GM12891 (cell line): ENCODE results near the gene BIK.
"Not testable (repeated sequence)": the region's sequence is repeated elsewhere in the genome, so short reads cannot be mapped to it uniquely, and the experiment has no call there.

ENCODE experiments used
- DNase-seq: peaks from one replicate; pipeline ENCODE4 v3.0.0; 2011; ENCODE audit warnings: low spot score; ENCODE audit not compliant: insufficient read length
- FAIRE-seq: peaks from 2 replicates; lab custom pipeline; 2011; peaks lifted over from hg19 to GRCh38; lab: Jason Lieb, UNC
- PAX5 ChIP-seq: IDR thresholded peaks from 2 replicates; pipeline ENCODE4 v1.6.1; 2011; ENCODE audit warnings: low read length, moderate library complexity, mild to moderate bottlenecking; ENCODE audit not compliant: insufficient read depth, severe bottlenecking
- POLR2A ChIP-seq: IDR thresholded peaks from 2 replicates; pipeline ENCODE4 v1.6.1; 2011; ENCODE audit warnings: low read depth, low read length, control low read depth
- POLR2AphosphoS5 ChIP-seq: IDR thresholded peaks from 2 replicates; pipeline ENCODE4 v1.6.1; 2011; ENCODE audit warnings: low read depth, low read length, control low read depth
- POU2F2 ChIP-seq: IDR thresholded peaks from 2 replicates; pipeline ENCODE4 v1.6.1; 2011; ENCODE audit warnings: low read depth, mild to moderate bottlenecking, control low read depth, low read length, moderate library complexity
- SPI1 ChIP-seq: IDR thresholded peaks from 2 replicates; pipeline ENCODE4 v1.6.1; 2011; ENCODE audit warnings: low read depth, low read length, control low read depth
- TAF1 ChIP-seq: IDR thresholded peaks from 2 replicates; pipeline ENCODE4 v1.6.1; 2011; ENCODE audit warnings: low read depth, low read length, control low read depth

Gene BIK

GRCh38 chr22:43088627-43088983 is 21.9 kb upstream of the BIK start:
- DNase-seq (no peak), FAIRE-seq (no peak)
- TF ChIP-seq POLR2AphosphoS5 (no peak), POU2F2 (no peak), TAF1 (no peak), SPI1 (no peak), PAX5 (no peak), POLR2A (no peak)

GRCh38 chr22:43088984-43089717 is 21.4 kb upstream of the BIK start, which contains the start of gene TTLL1:
TTLL1 (minus strand) TSS chr22:43089391; CDS start chr22:43075586, 13,805 bp downstream.
- FAIRE-seq (peak; percentile 98), DNase-seq (peak; percentile 95)
- TF ChIP-seq POU2F2 (no peak), POLR2A (0 out of 2 replicates have a peak, but pooled peaks have one; percentile 40)

- peak; percentile 61 for DNase-seq
- TF ChIP-seq POU2F2 = no peak
- TF ChIP-seq SPI1 = peak; percentile 53
- FAIRE-seq = peak; percentile 85
Observed at GRCh38 chr22:43090130-43090789, 20.3 kb upstream of the BIK start.

- DNase-seq = no peak
- TF ChIP-seq POU2F2 (no peak), POLR2A (no peak), TAF1 (no peak), SPI1 (peak; percentile 37; the same call in 1 of the 2 replicates), PAX5 (no peak), POLR2AphosphoS5 (no peak)
- no peak for FAIRE-seq
Observed at GRCh38 chr22:43092085-43092484, 18.5 kb upstream of the BIK start.

DNA sequence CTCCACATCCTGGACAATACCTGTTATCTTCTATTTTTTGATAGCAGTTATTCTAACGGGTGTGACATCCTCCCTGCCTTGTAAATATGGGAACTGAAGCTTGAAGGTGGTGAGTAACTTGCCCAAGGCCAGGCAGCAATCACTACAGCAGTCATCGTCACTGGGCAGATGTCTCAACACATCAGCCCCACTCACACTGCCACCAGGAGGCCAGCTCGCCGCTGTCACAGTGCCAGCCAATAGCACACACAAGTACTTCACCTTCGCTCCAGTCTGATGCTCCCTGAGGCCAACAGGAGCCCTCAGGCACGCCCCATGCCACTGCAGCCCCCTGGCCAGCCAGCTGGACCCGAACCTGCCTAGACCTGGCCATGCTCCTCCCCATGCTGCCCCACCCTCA is 16.5 kb upstream of the BIK start:
- no peak for DNase-seq
- 0 out of 2 replicates have a peak, but pooled peaks have one; percentile 24 for TF ChIP-seq SPI1
- no peak for TF ChIP-seq POU2F2
- no peak for TF ChIP-seq TAF1
- no peak for TF ChIP-seq PAX5
- no peak for TF ChIP-seq POLR2A
- TF ChIP-seq POLR2AphosphoS5 = no peak
- peak; percentile 91 for FAIRE-seq

GRCh38 chr22:43094551-43094950 is 16.0 kb upstream of the BIK start:
- DNase-seq (no peak), FAIRE-seq (no peak)

GRCh38 chr22:43096420-43096819 is 14.1 kb upstream of the BIK start:
- TF ChIP-seq POLR2AphosphoS5 (no peak), SPI1 (no peak), TAF1 (no peak), POLR2A (no peak), POU2F2 (no peak), PAX5 (no peak)
- FAIRE-seq (no peak), DNase-seq (no peak)

More at GRCh38 chr22:43094551-43094950, 16.0 kb upstream of the BIK start:
- no peak for TF ChIP-seq POLR2AphosphoS5

DNA sequence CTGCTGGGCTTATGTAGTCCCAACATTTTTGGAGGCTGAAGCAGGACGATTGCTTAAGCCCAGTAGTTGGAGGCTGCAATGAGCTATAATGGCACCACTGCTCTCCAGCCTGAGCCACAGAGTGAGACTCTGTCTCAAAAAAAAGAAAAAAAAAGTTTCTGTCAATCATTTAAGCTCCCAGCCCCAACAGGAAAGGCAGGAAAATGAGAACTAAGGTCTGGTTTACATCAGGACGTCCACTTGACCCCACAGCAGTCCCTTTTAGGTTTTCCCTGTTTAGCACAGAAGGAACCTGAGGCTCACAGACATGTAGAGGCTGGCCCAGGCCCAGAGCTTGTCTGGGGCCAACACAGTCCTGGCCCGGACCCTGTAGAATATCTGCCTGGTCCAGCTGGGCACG is 12.2 kb upstream of the BIK start:
- DNase-seq (no peak), FAIRE-seq (no peak)
- TF ChIP-seq POLR2A = no peak
- no peak for TF ChIP-seq TAF1
- no peak for TF ChIP-seq POLR2AphosphoS5

DNA sequence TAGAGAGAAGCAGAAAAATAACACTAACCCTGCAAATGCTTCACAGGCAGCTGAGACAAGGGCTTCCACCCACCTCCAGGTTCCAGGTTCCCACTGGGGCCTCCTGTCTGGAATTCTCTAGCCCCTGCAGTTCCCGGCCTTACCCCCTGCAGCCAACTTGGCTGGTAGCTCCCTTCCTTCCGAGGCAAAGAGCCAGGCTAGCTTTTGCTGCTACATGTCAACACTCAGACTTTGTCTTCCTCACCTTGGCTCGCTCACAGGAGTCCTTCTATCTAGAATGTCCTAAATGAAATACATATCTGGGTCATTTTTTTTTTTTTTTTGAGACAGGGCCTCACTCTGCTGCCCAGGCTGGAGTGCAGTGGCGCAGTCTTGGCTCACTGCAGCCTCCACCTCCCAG is 11.5 kb upstream of the BIK start:
- FAIRE-seq (no peak), DNase-seq (no peak)
- TF ChIP-seq PAX5 (no peak), POU2F2 (no peak), SPI1 (no peak), TAF1 (no peak), POLR2A (no peak), POLR2AphosphoS5 (no peak)

DNA sequence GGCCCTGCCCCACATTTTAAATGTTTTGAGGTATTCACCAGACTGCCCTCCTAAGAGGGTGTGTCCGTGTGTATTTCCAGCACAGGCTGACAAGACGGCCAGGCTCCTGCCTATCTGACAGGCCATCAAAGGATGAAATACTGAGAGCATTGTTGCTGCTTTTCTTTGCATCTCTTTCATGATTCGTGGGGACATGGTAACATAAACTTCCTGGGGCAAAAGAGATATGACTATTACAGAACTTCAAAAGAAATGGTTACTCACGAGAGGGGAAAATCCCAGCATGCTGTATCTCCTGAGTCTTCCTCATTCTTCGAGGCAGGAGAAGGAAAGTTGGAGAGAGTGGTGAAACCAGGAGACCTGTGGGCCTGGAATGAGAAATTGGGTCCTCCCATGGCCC is 10.3 kb upstream of the BIK start:
- FAIRE-seq = no peak
- no peak for DNase-seq
- TF ChIP-seq TAF1 = no peak

DNA sequence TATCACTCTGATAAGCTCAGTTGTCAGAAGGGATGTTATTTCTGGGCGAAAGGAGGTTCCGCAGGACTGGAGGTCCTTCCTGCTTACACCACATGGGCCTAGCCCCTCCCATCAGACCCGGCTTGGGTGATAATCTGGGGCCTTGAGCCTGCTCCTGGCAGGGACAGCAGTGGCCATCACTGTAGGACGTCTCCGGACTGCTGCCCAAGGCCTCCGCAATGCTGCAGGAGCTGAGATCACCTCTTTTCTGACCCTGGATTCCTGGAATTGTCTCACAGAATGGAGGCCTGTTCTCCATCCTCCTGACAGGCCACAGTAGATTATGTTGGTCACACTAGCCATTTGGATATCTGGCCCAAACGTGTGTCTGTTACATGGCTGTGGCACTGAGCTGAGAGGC is 9.2 kb upstream of the BIK start:
- DNase-seq (no peak), FAIRE-seq (no peak)
- TF ChIP-seq POLR2A = no peak
- no peak for TF ChIP-seq TAF1
- TF ChIP-seq POLR2AphosphoS5 = no peak
- TF ChIP-seq POU2F2 = no peak
- TF ChIP-seq PAX5 = no peak

DNA sequence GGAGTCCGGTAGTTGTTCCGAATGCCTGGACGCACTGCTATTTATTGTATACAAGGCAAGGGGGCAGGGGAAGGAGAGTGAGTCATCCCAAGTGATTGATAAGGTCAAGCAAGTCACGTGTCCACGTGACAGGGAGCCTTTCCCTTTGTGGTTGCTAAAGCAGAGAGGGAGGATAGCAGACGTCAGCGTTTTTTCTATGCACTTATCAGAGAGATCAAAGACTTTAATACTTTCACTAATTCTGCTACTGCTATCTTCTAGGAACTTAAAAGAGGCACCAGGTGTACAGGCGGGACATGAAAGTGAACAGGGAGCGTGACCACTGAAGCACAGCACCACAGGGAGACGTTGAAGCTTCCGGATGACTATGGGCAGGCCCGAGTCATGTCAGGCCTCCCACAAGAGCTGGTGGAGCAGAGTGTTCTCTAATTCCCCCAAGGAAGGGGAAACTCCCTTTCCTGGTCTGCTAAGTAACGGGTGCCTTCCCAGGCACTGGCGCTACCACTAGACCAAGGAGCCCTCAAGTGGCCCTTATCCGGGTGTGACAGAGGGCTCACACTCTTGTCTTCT is 6.4 kb upstream of the BIK start:
- not testable (repeated sequence) for DNase-seq
- peak; percentile 60 for FAIRE-seq

DNA sequence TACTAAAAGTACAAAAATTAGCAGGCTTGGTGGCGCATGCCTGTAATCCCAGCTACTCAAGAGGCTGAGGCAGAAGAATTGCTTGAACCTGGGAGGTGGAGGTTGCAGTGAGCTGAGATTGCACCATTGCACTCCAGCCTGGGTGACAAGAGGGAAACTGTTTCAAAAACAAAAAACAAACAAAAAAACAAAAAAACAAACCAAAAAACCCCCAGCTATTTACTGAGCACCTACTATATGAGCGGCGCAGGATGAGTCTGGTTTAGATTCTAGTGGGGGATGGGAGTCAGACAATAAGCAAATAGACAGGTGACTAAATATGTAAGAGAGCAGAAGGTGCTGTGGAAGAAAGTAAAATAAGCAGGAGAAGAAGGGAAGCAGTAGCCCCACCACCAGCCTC is 5.6 kb upstream of the BIK start:
- DNase-seq, FAIRE-seq: not testable (repeated sequence)
